ENCODE data around the gene PRKRA. TPM values are rescaled to one million over a fixed set of nuclear protein-coding genes. Genes with fewer than 3 reads are reported as not detected.

Gene PRKRA
- total and polyA plus RNA-seq, 2 of the 8 experiments (the other 6 are each of a cell fraction or from before 2014, with no cell fraction given): 25.4 to 60.4 TPM

GRCh38 chr2:178392215-178392614, 58.8 kb downstream of the PRKRA start:
- no peaks in the 10 kb centered on the region for H3K9me3 ChIP-seq (ENCODE audit: insufficient read depth in 2 of 2, low read depth in 1 of 2, low read length in 1 of 2)
- no peak overlapping the region for H2AK5ac ChIP-seq (ENCODE audit: low read depth, low read length)
- no peak overlapping the region for H4K91ac ChIP-seq (replicated peaks; ENCODE audit: insufficient read length, low read length)
- no peak overlapping the region for H3K27ac ChIP-seq (ENCODE audit: low read depth, low read length)
- POLR2A ChIA-PET (ENCODE audit: partially characterized antibody): interaction anchor here (0.7 kb wide), 2 partner anchors 7 to 59 kb away, joined by 3 read pairs; partner anchors contain the start of gene PRKRA
- no peaks in the 10 kb centered on the region for H3K79me2 ChIP-seq (ENCODE audit: control insufficient read depth in 1 of 2, insufficient read depth in 2 of 2, low read length in 2 of 2)
- H2AFZ ChIP-seq (ENCODE audit: low read length): no peak overlapping the region
- no peak overlapping the region for H3K9ac ChIP-seq (replicated peaks in 1 of 4; ENCODE audit: extremely low read depth in 1 of 4, low read depth in 3 of 4, low read length in 3 of 4)
- H2BK20ac ChIP-seq (ENCODE audit: low read length): no peak overlapping the region
- H3K23me2 ChIP-seq (ENCODE audit: low read depth, low read length): no peaks in the 10 kb centered on the region
- no peak overlapping the region for H2BK15ac ChIP-seq (ENCODE audit: low read length)
- H3K36me3 ChIP-seq (ENCODE audit: control insufficient read depth in 2 of 4, insufficient read depth in 4 of 4, low read length in 3 of 4): no peaks in the 10 kb centered on the region
- H3K4me3 ChIP-seq (ENCODE audit: extremely low read depth in 1 of 4, insufficient read depth in 2 of 4, low read depth in 3 of 4, low read length in 4 of 4): no peak overlapping the region
- H3K18ac ChIP-seq (ENCODE audit: extremely low read depth, low read length): no peak overlapping the region
- H3K27me3 ChIP-seq (replicated peaks in 1 of 4; ENCODE audit: control insufficient read depth in 3 of 4, extremely low read depth in 1 of 4, insufficient read depth in 3 of 4, low read length in 3 of 4): no peaks in the 10 kb centered on the region
- no peak overlapping the region for H2BK120ac ChIP-seq (replicated peaks; ENCODE audit: low read depth, low read length)
- CTCF ChIA-PET (ENCODE audit: partially characterized antibody): interaction anchor here (0.6 to 6.5 kb wide), 14 partner anchors 9 to 292 kb away, joined by 3 to 44 read pairs (median 4); no protein-coding TSS in a partner anchor
- no peak overlapping the region for H3K4me2 ChIP-seq (ENCODE audit: insufficient read depth in 1 of 2, low read depth in 2 of 2, low read length in 2 of 2)
- H3K79me1 ChIP-seq (ENCODE audit: low read depth, low read length): no peaks in the 10 kb centered on the region
- H2BK5ac ChIP-seq (ENCODE audit: low read depth, low read length): no peak overlapping the region
- H4K20me1 ChIP-seq (replicated peaks in 1 of 2; ENCODE audit: control insufficient read depth in 1 of 2, insufficient read depth in 2 of 2, low read length in 2 of 2): no peaks in the 10 kb centered on the region
- WGBS, 2 experiments (ENCODE audit: extremely low coverage in 1 of 2, insufficient coverage in 1 of 2, insufficient read length in 1 of 2, insufficient replicate concordance in 2 of 2, low coverage in 1 of 2, low lambda C conversion rate in 2 of 2, missing lambda C conversion rate in 1 of 2): 81% methylated on average over 3 of the region's 3 CpGs; no CpG with 5 or more reads in 1 of the 2 experiments
- no peak overlapping the region for H4K5ac ChIP-seq (ENCODE audit: insufficient read length, low read depth, low read length)
- H3K4ac ChIP-seq (replicated peaks; ENCODE audit: insufficient read length, low read depth, low read length): no peak overlapping the region
- H2BK12ac ChIP-seq (ENCODE audit: low read depth, low read length): no peak overlapping the region
- H4K8ac ChIP-seq (ENCODE audit: extremely low read depth, insufficient read depth, low read length): no peak overlapping the region
- FAIRE-seq (no peak), DNase-seq (ENCODE audit: low read depth in 1 of 2, low spot score in 2 of 2) (no peak)
- no peak overlapping the region for H3K14ac ChIP-seq (ENCODE audit: insufficient read length)
- H3K23ac ChIP-seq (ENCODE audit: insufficient read length): no peak overlapping the region
- no peaks in the 10 kb centered on the region for H3K4me1 ChIP-seq (replicated peaks in 1 of 4; ENCODE audit: control insufficient read depth in 3 of 4, insufficient read depth in 4 of 4, low read length in 3 of 4)
- H3K56ac ChIP-seq (replicated peaks; ENCODE audit: insufficient read length, low read depth, low read length): no peak overlapping the region
- TF ChIP-seq ATF2 (IDR thresholded peaks at IDR 0.05; ENCODE audit: low read length) (no peak), KDM5A (IDR thresholded peaks at IDR 0.05; ENCODE audit: low read length) (no peak), POLR2AphosphoS5 (IDR thresholded peaks at IDR 0.05; ENCODE audit: low read depth, low read length) (no peak), FOSL1 (IDR thresholded peaks at IDR 0.05; ENCODE audit: insufficient read depth, low read depth, low read length) (no peak), SAP30 (IDR thresholded peaks at IDR 0.05; ENCODE audit: insufficient read depth, insufficient replicate concordance, low read length) (no peak), ATF3 (IDR thresholded peaks at IDR 0.05; ENCODE audit: insufficient read depth, low read depth, low read length) (no peak), JUND (IDR thresholded peaks at IDR 0.05; ENCODE audit: low read length) (no peak), TAF1 (IDR thresholded peaks at IDR 0.05; ENCODE audit: low read depth, low read length) (no peak), MAX (IDR thresholded peaks at IDR 0.05) (no peak), ZNF274 (IDR thresholded peaks at IDR 0.05; ENCODE audit: borderline replicate concordance, extremely low read depth, low read length) (no peak), CBX5 (IDR thresholded peaks at IDR 0.05; ENCODE audit: low read depth, low read length) (no peak), KDM4A (IDR thresholded peaks at IDR 0.05; ENCODE audit: low read depth, low read length, severe bottlenecking) (no peak)

Measured in H1 (cell line).